ENCODE data around the gene PIH1D2.
"Not testable (repeated sequence)": the region's sequence is repeated elsewhere in the genome, so short reads cannot be mapped to it uniquely, and the experiment has no call there.

Gene PIH1D2

GRCh38 chr11:112073941-112074811, at the start of gene PIH1D2, which contains the start of gene NKAPD1:
Gene PIH1D2, minus strand, starts transcription at chr11:112074017. Its CDS starts 843 bp downstream, at chr11:112073174.
Gene NKAPD1, plus strand, starts transcription at chr11:112074299. Its CDS starts 1,276 bp downstream, at chr11:112075575.
- DNase-seq (ENCODE audit: low read depth, low spot score) = peak; percentile 72

- DNase-seq (ENCODE audit: low read depth, low spot score) = no peak
These were observed 49.3 kb upstream of the PIH1D2 start for GRCh38 chr11:112123129-112123528.

- DNase-seq (ENCODE audit: low read depth, low spot score) = no peak
These were observed 48.3 kb upstream of the PIH1D2 start for GRCh38 chr11:112121981-112122615.

DNA sequence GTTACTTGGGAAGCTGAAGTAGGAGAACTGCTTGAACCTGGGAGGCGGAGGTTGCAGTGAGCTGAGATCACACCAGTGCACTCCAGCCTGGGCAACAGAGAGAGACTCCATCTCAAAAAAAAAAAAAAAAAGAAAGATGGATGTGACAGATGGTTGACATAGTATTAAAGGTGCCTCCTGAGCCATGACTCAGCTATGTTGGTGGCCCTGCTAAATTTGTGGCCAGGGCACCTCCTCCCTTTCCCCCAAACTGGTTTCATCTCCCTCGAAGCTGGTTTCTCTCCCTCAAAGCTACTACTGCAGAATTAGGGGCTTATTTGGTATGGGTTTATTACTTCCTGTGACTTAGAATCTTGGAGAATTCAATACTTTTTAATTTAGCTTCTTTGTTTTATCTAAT, 44.4 kb upstream of the PIH1D2 start:
- DNase-seq (ENCODE audit: low read depth, low spot score) = no peak

DNA sequence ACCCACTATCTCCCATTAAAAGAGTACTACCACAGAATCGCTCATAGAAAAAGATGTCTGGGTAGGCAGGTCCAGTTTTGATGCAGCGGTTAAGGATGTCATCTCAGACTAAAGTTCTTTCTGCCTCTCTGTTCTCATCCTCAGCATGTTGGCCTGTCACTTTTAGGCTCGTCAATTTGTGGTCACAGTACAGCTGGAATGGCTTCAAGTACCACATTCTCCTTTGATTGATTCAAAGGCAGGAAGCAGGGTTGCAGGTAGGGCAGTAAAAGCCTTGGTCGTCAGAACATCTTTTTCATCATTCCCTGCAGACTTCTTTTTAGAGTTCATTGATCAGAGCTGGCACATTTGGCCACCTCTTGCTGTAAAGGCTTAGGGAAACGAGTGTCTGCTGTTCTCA, 41.6 kb upstream of the PIH1D2 start:
- DNase-seq (ENCODE audit: low read depth, low spot score) = no peak

- no peak for DNase-seq (ENCODE audit: low read depth, low spot score)
These were observed 40.6 kb upstream of the PIH1D2 start for GRCh38 chr11:112114460-112114859.

GRCh38 chr11:112113539-112114457, 40.0 kb upstream of the PIH1D2 start:
- DNase-seq (ENCODE audit: low read depth, low spot score) = peak; percentile 17

DNA sequence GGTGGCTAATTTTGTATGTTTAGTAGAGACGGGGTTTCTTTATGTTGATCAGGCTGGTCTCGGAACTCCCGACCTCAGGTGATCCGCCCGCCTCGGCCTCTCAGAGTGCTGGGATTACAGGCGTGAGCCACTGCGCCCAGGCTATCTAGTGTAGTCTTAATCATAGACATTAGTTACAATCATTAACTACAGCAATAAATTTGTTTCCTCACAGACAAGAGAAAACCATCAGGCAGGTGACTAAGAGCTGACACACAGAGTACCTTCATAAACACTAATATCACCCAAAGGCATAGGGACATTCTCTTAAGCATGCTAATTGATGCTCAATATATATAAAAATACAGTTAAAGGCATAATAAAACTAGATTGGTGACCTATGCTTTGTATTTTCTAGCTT, 32.3 kb upstream of the PIH1D2 start:
- DNase-seq (ENCODE audit: low read depth, low spot score) = no peak

GRCh38 chr11:112103446-112103845, 29.6 kb upstream of the PIH1D2 start:
- DNase-seq (ENCODE audit: low read depth, low spot score) = no peak

DNA sequence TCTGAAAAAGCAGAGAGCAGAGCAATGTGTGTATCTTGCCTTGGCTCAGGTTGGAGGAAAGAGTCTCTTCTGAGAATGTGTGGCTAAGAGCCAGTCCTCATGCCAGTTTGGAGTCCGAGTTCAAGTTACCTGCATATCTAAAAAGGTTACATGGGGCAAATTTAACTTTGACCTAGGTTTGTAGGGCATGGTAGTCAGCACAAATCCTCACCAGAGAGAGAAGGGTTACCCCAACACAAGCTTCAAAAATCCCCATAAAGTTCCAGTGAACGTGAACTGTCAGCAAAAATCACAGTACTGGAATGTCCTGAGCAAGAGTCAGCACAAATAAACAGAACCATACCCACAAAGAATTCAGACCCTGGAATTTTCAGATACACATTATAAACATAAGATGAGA, 26.6 kb upstream of the PIH1D2 start:
- DNase-seq (ENCODE audit: low read depth, low spot score) = no peak

GRCh38 chr11:112097734-112098528, 24.1 kb upstream of the PIH1D2 start:
- DNase-seq (ENCODE audit: low read depth, low spot score) = no peak

- no peak for DNase-seq (ENCODE audit: low read depth, low spot score)
These were observed 22.4 kb upstream of the PIH1D2 start for GRCh38 chr11:112096194-112096593.

- not testable (repeated sequence) for DNase-seq (ENCODE audit: low read depth, low spot score)
These were observed 21.5 kb upstream of the PIH1D2 start for GRCh38 chr11:112095302-112095701.

- no peak for DNase-seq (ENCODE audit: low read depth, low spot score)
These were observed 13.4 kb upstream of the PIH1D2 start for GRCh38 chr11:112087212-112087611.

DNA sequence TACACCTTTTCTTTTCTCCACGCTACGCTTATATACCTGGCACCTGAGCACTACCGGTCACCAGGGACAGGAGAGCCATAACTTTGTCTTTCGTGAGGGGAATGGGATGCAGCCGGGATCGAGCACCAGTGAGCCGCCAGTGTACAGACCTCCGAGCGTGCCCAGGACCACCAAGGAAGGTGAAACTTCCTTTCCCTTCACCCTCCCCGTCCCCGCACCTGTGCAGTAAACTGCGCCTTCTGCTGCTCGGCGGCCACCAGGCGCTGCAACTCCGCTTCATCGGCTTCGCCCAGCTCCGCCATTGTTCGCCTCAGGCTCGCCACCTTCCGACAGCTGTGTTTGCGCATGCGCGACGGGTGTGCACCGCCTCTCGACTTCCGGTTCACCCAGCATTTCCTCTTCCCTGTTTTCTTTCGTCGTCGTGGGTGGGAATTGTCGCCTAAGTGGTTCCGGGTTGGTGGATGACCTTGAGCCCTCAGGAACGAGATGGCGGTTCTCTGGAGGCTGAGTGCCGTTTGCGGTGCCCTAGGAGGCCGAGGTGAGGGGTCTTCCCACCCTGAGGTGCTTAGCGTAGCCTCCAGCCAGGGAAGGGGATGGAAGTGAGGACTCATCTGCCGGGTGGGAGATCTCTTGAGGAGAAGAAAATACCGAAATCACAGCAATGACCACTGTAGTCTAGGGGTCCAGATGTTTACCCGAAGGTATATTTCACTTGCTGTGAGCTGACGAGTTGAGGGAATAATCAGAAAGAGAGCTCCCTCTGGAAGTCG, 12.8 kb upstream of the PIH1D2 start, which contains the start of the genes SDHD and TIMM8B:
Gene SDHD, plus strand, starts transcription at position 452 of the 770 bp plus-strand sequence. Its CDS starts 35 bp downstream, at position 487.
Gene TIMM8B, minus strand, starts transcription at position 335 of the 770 bp plus-strand sequence. Its CDS starts 33 bp downstream, at position 302.
- DNase-seq (ENCODE audit: low read depth, low spot score) = peak; percentile 89

DNA sequence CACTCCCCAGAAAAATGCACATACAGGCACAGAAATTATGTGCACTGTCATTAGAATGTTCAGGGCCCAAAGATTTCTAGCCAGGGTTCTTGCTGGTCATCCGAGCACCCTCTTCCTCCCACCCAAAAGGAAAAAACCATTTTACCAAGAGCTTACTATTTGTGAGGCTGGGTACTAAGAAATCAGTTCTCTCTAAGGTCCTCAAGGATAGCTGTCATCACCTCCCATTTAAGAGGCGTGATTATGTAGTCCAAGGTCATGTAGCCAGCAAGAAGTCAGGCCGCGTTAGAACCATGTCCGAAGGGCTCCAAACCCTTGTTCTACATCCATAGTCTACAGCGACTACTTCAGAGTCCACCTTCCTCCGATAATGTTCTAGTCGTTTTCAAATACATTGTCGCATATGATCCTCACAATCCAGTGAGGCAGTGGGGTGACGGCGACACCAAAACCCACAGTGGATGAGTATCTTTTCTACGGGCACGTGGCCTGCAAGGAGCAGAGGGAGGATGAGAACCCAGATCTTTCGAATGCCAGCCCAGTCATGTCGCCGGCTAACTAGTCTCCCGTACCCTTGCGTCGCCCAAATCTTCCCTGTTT, 12.1 kb upstream of the PIH1D2 start:
- no peak for DNase-seq (ENCODE audit: low read depth, low spot score)

GRCh38 chr11:112082729-112083128, 8.9 kb upstream of the PIH1D2 start:
- no peak for DNase-seq (ENCODE audit: low read depth, low spot score)

DNA sequence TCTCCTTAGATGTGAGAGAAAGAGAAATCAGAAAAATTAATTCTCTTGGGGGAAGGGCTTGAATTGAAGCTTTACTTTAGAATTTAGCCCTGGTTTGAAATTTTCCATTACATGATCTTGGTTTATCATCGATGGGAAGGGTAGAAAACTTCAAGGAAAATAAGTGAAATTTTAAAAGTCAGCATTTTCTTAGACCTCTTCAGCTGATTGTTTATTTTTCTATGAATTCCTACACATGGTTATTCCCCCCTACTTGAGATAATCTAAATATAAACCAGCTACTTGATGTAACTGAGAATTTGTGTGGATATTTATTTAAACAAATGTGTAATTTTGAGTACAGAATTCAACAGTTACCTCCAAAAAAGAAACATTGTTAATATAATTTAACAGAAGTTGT, 10.9 kb downstream of the PIH1D2 start:
- DNase-seq (ENCODE audit: low read depth, low spot score) = no peak

- no peak for DNase-seq (ENCODE audit: low read depth, low spot score)
These were observed 15.7 kb downstream of the PIH1D2 start for GRCh38 chr11:112058103-112058502.

DNA sequence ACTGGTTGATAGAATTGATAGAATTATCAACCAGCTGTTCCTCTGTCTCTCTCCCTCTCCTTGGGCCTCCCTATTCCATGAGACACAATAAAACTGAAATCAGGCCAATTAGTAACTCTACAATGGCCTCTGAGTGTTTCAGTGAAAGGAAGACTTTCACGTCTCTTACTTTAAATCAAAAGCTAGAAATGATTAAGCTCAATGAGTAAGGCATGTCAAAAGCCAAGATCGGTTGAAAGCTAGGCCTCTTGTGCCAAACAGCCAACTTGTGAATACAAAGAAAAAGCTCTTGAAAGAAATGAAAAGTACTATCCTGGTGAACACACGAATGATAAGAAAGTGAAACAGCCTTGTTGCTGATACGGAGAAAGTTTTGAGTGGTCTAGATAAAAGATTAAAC, 16.6 kb downstream of the PIH1D2 start:
- no peak for DNase-seq (ENCODE audit: low read depth, low spot score)

Data from iPS DF 19.7 (cell line).